NCI-H2029 treated with DMSO at 0.1 percent for 48 hours (cell line): ENCODE measurements around the gene MYADML2.

Experiments used
- DNase-seq: peaks from one replicate; lab custom pipeline; 2025; lab: John Stamatoyannopoulos, UW

Gene MYADML2

DNA sequence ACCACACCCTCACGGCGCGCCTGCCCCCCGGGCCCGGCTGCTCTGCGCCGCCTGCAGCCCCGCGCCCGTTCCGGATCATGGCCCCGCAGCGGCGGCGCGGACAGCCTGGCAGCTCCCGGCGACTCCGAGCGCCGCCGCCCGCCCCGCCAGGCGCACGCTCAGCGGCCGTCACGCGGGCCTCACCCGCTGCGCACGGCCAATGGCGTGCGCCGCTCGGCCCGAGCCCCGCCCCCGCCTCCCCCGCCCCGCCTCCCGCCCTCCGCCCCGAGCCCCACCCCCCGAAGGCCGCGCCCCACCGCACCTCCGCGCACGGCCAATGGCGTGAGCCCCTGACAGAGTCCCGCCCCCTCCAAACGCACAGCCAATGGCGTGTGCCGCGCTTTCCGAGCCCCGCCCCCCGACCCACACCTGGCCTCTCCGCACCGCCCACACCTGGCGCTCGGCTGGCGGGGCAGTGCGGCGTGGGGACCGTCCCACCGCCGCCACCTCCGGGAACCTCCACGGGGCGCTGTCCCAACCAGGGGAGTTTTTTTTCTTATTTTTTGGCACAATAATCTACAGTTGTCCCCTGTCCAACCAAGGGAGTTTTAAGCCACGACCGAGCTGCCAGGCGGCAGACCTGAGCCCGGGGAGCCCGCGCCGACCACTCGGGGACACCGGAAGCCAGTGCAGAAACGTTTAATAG, 35.6 kb downstream of the MYADML2 start, which contains the start of gene PCYT2:
PCYT2 (minus strand) TSS at position 123 of the 685 bp plus-strand sequence; CDS start at position 79, 44 bp downstream.
- DNase-seq, result peak; percentile 24

DNA sequence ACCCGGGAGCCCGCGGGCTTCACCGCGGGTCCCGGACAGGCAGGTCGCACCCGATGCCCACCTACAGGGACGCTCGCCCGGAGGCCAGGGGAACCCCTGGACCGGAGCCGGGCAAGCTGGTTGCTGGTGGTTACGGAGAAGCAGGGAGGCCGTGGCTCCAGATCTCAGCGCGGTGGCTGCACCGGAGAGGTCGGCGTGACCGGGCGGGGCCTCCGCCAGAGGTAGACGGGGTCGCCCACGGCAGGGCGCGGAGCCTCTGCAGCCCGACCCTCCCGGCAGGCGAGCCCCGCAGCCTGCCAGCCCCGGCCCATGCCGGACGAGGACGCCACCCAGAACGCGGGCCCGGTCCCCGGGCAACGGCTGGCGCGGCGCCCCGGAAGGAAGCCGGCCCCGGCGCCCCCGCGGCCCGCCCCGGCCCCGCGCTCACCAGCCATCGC, 36.2 kb downstream of the MYADML2 start:
- DNase-seq, result no peak

DNA sequence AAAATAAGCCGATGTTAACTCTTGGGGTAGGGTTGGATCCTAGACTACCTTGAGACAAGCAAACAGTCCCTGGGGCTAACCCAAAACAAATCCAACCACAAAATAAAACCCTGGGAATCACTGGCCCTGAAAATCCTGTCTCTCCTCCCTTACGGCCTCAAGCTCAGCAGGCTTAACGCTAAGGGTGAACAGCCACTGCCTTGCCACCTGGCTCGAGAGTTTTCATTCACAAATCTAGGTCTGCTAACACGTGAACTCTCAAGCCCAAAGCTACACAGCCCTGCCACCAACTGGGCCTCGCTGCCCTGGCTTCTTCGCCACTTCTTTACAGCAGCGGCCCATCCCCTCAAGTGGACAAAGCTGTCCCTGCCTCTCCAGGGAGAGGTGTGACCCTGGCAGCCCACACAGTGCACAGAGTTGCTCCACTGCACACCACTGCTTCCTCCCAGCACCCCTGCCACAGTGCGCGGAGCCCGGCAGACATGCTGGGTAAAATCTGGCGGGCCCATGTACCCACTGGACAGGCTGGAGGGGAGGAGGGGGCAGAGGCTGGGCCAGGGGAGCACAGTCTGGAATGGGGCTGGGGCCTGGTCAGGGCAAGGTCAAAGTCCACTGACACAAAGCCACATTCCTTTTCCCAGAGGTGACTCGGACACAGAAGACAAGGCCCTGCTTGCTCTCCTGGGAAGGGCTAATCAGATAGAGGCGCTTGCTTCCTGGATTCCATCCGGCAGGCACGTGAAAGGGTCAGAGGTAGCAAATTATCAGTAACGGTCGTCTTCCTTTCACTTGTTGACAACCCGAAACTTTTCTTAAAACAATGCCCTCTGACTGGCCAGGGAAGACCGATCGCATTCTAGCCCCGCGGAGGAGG, 36.8 kb downstream of the MYADML2 start:
- no peak for DNase-seq

DNA sequence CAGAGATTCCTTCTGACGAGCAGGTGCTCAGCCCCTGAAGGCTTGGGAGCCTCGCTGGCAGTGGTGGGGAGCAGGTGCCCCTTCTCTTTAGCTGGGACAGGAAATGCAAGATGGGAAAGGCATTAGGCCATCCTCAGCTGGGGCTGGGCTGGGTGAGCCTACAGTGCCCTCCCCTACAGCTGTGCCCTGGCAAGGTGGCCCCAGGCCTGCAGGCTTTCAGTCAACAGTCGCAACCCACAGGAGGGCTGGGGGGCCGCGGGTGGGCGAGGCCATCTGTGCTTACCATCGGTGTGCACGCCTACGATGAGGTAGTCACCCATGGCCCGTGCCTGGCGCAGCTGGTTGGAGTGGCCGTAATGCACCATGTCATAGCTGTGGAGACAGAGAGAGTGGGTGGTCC, 37.8 kb downstream of the MYADML2 start:
- no peak for DNase-seq

DNA sequence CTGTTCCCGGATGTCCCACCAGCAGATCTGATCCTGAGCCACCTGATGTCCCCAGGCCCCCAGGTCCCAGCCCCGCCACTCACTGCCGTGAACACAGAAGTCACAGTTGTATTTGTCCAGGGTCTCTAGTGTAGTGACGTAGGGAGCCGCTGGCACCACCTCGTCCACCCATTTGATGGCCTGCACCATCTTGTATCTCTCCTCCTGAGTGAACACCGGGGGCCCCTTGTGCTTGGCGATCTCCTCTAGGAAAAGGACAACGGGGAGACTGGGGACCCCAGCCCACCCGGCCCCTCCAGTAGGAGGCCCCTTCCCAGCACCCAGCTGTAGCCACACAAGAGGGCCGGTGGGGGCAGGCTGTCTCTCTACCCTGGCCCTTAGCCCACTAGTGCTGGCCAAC, 38.2 kb downstream of the MYADML2 start:
- no peak for DNase-seq

DNA sequence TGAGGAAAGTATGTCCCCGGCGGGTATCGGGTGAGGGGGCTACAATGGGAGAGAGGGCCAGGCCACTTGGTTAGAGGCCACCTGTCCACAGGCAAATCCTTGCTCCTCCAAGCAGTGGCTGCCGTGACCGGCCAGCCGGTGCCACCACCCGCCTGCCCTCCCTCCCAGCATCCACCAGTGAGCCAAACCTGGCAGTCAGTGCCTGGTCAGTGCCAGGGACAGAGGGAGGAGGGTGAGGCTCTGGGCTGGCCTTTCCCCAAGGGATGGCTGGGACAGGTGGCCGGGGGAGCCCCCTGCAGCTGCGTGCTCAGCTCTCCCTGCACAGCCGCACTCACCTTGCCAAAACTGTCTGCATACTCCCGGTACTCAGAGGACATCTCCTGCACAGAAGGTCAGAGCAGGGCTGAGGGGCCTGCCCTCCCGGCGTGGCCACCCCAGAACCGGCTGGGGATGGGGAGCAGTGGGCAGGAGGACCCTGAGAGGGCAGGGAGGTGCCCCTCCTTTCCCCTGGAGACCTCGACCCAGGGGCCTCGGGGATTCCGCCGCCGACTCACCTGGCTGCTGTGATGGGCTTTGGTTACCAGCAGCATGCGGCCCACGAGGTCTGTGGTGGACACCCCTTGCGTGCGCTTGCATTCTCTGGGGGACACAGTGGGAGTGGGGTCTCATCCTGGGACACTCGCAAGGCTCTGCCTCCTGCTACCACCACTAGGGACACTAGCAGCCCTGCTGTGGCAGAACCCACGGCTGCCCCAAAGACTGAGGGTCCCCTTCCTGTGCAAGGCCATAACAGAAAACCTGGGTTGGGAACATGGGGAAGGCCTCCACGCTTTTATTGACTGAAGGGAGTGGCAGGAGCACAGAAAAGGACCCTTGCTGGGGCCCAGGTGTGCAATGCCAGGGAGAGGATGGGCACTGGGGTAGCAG, 39.6 kb downstream of the MYADML2 start:
- DNase-seq, result no peak

DNA sequence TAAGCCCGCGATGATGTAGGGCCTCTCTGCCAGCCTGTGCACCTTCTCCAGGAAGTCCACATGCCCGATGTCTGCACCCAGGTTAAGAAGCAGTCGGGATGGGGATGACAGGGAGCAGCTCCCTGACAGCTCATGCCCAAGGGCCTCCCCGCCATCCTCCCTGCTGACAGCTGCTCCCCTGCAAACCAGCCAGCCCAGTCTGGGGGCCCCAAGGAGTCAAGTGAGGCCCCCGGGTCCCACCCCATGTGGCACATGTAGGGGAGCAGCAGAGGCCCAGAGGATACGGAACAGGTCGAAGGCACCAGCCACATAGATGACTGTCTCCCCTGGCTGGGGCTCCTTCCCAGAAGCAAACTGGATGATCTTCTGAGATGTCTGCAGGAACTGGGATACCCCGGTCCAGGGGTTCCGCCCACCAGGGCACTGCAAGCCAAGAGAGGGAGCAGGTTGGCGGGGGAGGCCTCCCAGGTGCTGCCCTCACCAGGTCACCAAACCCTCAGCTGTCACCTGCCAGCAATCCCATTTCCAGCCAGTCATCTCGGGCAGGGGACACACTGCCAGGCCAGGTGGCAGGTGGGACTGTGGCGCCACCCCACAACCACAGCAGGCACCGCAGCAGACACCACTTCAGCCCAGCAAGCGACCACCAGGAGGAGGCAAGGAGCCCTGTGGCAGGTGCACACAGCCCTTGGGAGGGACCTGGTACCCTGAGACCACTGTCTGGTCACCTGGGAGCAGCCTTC, 40.4 kb downstream of the MYADML2 start:
- no peak for DNase-seq

DNA sequence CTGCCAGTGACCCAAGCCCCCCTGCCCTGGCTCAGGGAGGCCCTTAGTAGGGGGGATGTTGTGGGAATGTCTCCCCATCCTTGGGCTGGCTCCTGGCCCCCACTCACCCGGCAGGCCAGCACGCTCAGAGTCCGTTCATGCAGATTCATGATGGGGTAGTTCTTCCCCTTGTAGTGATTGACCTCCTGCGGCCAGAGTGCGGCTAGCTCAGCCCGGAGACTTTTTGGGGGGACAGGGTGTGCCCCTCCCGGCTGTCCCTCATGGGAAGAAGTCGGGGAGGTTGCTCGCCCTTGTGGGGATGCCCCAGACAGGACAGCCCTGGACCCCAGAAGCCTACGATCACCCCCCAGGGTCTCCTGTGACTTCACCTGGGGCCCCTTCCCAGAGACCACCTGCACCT, 41.0 kb downstream of the MYADML2 start:
- DNase-seq, result no peak

DNA sequence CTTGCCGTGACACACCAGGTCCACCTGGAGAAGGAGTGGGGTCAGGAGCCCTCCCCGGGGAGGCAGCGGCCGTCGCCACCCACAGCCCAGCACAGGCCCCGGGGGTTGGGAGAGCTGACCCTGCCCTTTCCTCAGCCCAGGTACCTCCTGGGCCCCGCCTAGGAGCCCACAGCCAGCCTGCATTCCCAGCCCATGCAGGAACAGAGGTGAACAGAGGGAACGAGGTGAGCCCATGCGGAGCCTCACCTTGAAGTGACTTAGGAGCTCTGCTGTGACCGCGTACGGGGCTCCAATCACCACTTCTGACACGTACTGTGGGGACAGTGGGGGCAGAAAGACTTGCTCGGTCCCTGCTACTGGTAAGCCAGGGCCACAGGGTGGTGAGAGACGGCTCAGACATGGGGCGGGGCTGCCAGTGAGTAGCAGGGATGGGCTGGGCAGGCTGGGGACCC, 41.6 kb downstream of the MYADML2 start:
- no peak for DNase-seq

DNA sequence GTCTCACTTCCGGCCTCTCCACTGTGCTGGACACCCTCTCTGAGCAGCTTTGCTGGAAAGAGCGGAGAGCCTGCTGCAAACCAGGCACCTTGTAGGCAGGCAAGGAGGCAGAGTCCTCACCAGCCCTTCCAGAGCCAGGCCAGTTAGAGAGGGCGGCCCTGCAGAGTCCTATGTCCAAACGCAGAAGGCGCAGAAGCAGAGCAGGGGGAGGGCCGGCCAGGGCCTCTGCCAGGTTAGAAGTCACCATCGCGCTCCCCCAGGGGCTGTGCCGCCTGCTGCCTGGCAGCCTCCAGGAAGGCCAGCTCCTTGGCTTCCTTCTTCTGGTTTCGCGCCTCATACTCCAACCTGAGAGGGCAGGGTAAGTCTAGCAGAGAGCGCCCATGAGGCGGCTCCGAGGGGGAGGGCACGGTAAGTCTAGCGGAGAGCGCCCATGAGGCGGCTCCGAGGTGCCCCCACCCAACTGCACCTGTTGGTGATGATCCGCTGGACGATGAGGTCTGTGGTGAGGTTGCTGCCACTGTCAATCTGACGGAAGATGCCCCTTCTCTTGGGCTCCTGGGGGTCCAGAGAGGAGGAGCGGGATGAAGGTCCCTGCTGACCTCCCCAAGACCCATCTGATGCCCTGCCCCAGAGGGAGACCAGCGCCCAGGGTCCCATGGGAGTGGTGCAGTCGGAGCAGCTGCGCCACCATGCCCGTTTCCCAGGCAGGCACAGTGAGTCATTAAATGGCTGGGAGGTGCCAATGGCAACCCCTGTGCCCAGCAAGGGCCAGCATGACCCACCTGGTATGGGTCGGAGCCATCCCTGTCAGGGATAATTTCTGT, 42.2 kb downstream of the MYADML2 start:
- no peak for DNase-seq

DNA sequence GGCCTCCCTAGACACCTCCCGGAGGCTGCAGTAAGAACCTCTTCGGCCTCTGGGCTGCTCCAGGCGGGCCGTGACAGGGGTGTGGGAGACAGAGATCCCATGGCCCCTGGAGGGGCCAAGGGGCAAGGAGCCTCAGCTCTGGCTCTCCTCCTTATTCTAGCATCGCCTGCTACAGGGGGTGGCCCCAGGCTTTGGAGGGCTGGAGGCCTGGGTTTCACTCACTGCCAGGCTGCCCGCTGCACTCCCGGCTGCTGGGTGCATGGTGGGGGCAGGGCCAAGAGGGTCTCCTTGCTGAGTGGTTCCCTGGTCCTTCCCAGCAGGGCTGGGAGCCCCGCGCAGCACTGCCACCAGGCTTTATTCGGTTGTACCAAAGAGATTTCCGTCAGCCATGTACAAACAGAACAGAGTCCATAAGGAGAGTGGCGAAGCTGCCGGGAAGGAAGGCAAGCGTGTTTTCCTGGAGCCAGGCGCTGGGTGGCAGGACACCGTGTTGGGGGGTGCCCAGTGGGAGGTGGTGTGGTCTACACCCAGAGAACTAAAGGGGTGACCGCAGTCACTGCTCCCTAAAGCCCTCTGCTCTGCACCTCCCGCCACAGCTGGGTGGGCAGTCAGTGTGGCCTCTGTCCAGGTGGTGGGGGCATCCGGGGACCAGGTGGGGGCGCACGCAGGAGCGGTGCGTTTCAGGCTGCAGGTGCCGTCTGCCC, 43.0 kb downstream of the MYADML2 start:
- no peak for DNase-seq

DNA sequence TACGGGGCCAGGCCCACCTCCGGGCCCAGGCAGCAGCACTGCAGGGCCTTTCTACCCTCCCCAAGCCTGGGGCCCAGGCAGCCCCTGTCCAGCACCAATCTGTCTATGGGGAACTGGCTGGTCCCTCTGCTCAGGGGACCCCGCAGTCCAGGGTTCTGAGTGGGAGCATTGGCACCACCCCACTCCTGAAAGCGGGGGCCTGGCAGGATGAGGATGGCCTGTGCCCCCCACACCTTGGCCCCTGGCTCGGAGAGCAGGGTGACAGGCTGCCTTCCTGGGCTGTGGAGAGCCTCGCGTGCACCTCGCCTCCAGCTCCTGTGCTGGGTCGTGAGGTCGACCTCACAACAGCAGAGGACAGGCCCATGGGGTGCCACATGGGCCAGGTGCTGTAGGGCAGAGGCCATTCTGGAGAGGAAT, 43.6 kb downstream of the MYADML2 start:
- no peak for DNase-seq

DNA sequence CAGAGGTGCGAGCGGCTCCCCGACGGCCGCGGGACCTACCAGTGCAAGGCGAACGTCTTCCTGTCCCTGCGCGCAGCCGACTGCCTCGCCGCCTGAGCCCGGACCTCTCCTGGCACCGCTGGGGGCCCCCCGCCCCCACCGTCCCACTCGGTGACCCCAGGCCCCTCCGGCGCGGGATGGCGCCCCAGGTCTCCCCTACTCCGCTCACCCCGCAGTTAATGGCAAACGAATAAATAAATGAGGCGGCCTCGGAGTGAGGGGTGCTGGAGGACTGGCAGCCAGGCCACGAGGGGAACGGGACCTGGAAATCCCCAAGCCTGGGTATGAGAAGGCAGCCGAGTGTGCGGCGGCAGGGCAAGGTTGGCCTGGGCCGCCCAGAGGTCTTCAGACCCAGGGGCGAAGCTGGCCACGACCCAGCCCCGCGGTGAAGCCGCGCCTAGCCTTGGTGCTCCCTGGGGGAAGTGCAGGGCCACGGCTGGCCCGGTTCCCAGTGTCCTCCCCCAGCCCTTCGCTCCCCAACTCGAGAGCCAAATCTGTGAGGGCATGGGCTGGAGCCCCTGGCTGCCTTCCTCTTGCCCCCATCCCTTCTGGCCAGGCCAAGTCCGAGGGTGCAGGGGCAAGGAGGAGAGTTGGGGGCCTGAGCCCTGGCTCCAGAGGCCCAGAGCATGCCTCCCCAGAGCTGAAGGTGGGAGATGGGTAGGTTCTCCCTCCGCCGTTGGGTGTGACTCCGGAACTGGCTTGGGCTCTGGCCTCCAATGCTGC, 44.2 kb downstream of the MYADML2 start:
- DNase-seq, result no peak

DNA sequence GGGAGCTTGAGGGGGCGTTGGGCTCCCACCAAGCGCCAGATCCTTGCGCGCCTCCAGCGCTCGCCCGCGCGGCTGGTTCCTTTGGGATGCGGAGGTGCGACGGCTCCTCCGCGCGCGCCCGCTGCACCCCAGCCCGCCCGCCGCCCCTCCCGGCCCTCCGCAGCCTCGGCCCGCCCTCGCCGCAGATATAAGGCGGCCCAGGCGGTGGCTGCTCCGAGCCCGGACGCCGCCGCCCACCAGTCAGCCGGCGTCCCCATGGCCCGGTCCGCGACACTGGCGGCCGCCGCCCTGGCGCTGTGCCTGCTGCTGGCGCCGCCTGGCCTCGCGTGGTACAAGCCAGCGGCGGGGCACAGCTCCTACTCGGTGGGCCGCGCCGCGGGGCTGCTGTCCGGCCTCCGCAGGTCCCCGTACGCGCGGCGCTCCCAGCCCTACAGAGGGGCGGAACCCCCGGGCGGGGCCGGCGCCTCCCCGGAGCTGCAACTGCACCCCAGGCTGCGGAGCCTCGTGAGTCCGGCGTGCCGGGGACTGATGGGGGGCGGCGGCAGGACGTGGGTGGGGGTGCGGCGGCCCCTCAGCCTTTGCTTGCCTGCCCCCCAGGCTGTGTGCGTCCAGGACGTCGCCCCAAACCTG, 44.9 kb downstream of the MYADML2 start, which contains the start of gene NPB:
NPB (plus strand) TSS at position 216 of the 630 bp plus-strand sequence; CDS start at position 256, 40 bp downstream.
- no peak for DNase-seq

DNA sequence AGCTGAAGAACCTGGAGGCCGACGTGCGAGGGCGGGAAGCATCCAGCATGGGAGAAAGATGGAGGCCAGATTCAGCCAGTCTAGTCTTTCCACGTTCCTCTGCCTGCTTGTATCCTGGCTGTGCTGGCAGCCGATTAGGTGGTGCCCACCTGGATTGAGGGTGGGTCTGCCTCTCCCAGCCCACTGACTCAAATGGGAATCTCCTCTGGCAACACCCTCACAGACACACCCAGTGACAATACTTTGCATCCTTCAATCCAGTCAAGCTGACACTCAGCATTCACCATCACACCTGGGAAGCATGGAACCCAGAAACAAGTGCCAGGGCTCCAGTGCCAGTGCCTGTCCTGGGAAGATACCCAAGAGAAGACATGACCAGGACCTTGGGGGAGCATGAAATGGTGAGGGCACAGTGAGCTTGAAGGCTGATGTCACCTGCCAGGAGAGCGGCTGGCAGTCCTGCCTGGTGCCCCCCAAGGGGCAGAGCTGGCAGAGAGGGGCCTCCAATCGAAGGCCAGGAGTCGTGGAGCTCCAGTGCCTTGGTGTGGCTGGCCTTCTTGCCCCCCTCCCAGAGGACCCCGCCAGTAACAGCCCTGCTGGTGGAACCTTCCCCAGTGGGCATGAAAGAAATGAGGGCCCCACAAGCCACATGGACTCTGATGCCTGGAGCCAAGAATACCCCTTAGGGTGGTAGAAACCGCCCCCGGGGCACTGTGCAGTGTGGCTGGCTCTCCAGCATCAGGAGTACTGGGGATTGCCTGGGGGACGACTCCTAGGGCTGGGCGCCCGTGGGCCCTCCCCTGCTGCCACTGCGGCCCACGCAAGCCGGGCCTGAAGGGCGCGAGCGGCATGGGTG, 45.6 kb downstream of the MYADML2 start:
- DNase-seq, result no peak

DNA sequence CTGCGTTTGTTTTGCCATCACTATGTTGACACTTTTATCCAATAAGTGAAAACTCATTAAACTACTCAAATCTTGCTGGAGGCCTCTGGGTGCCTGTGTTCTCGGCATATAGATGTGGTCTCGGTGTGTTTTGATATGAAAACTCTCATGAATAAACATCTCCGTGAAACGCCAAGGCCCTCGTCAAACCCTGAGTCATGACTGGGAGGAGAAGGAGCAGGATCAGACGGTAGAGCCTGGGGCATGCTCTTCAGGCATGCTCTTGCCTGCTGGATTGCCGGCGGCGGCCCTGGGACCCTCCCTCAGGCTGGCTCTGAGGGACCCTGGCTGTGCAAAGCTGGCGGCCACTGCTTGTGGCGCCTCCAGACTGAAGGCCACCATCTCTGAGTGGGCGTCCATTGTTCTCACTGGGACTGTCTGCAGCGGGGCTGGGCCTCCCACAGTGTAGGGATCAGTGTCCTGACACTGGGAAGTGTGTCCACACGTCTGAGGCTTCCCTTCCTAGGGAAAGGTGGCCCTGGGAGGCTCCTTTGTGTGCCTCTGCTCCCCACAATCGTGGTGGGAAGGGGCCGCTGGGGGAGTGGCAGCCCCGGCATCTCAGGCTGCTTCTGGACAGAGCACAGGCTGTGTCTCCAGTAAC, 46.7 kb downstream of the MYADML2 start:
- no peak for DNase-seq
